PC-3 (cell line): Measurements from ENCODE around the gene TRMT2A.
"Not testable (repeated sequence)": the region's sequence is repeated elsewhere in the genome, so short reads cannot be mapped to it uniquely, and the experiment has no call there.

ENCODE experiments used
- EZH2 ChIP-seq: fragments of 300-600 bp; sonication (generic); IDR thresholded peaks from one replicate; pipeline ENCODE4 v1.6.1; 2017; ENCODE audit warnings: antibody characterized with exemption, mild to moderate bottlenecking, low read length; ENCODE audit not compliant: unreplicated experiment
- EZH2phosphoT487 ChIP-seq: fragments of 300-600 bp; sonication (generic); IDR thresholded peaks from 2 replicates; pipeline ENCODE4 v1.6.1; 2018; ENCODE audit warnings: mild to moderate bottlenecking, antibody characterized with exemption, low read length, borderline replicate concordance
- TF ChIP-seq, protein P1 (sequence below): fragments of 300-600 bp; sonication (generic); conservative IDR thresholded peaks from 2 replicates; pipeline ENCODE4 v1.5.1; 2017; ENCODE audit warnings: antibody characterized with exemption, low read depth, mild to moderate bottlenecking, low read length

DNA sequence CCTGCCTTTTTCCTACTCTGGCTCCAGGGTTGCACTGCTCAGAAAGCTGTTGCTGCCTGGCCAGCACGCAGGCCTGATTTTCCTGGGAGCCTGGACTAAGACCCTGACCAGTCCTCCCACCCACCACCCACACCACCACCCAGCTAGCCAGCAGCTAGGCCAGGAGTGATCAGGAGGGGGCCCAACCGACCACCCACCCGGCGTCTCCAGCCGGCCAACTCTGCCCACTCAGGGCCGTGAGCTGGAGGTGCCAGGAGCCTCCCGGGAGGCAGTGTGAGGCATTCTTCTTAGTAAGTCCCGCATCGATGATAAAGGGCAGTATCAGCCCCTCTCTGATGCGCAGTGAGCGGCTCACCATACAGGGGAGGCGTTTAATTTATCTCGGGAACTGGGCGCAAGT is 42.5 kb upstream of the TRMT2A start:
- not testable (repeated sequence) for TF ChIP-seq EZH2, EZH2phosphoT487
- TF ChIP-seq, protein P1, sequence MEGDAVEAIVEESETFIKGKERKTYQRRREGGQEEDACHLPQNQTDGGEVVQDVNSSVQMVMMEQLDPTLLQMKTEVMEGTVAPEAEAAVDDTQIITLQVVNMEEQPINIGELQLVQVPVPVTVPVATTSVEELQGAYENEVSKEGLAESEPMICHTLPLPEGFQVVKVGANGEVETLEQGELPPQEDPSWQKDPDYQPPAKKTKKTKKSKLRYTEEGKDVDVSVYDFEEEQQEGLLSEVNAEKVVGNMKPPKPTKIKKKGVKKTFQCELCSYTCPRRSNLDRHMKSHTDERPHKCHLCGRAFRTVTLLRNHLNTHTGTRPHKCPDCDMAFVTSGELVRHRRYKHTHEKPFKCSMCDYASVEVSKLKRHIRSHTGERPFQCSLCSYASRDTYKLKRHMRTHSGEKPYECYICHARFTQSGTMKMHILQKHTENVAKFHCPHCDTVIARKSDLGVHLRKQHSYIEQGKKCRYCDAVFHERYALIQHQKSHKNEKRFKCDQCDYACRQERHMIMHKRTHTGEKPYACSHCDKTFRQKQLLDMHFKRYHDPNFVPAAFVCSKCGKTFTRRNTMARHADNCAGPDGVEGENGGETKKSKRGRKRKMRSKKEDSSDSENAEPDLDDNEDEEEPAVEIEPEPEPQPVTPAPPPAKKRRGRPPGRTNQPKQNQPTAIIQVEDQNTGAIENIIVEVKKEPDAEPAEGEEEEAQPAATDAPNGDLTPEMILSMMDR = not testable (repeated sequence)
